Cardiac fibroblast (primary cell): ENCODE results near the gene PPARA.
"Not testable (repeated sequence)": the region's sequence is repeated elsewhere in the genome, so short reads cannot be mapped to it uniquely, and the experiment has no call there.

Experiments
- DNase-seq, 2 donors: peaks; one replicate each; pipeline versions ENCODE4 v3.0.0 to v3.0.0-alpha.2; 2010; ENCODE audit warnings: low read depth in 2 of 2
- H3K4me3 ChIP-seq, 2 donors: replicated peaks in 1 of 2; 1 replicate in 1 of 2; 2 replicates in 1 of 2; pipeline ENCODE4 v1.5.1; 2011; ENCODE audit warnings: low read depth in 2 of 2, low read length in 2 of 2, mild to moderate bottlenecking in 2 of 2, moderate library complexity in 1 of 2
- CTCF ChIP-seq: IDR thresholded peaks from one replicate; pipeline ENCODE4 v1.5.1; 2011; ENCODE audit warnings: low read depth, mild to moderate bottlenecking, low read length, inconsistent platforms

The PPARA gene

DNA sequence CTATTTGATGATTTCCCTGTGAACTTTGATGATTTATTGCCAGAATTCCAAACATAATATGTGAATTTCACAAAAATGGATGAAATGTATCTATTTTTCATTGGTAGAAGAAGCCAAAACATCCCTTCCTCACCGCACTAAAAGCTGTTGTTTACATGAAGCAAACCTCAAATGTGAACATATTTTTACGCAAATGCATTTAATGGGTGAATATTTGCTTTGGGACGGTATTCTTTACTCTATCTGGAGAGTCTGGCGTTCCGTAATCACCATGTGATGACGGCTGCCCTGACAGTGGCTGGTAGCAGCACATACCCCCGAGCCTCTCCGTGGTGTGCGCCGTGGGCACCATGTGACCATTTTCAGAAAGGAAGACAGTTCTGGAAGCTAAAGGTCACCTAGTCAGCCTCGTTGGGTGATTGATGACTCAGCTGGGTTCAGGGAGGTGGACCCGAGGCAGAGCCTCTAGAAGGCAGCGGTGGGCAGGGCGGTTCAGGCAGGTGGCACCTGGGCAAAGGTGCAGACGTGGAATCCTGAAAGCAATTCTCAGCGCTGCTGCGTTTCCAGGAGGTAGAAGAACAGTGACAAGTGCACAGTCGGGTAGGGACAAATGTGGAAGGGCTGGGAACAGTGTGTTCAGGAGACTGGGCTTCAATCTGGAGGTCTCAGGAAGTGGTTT lies 45.3 kb downstream of the PPARA start:
- no peak for TF ChIP-seq CTCF
- no peak for DNase-seq
- no peak overlapping the region for H3K4me3 ChIP-seq

GRCh38 chr22:46196278-46196677 lies 46.0 kb downstream of the PPARA start:
- no peak for TF ChIP-seq CTCF
- no peak for DNase-seq
- no peak overlapping the region for H3K4me3 ChIP-seq

DNA sequence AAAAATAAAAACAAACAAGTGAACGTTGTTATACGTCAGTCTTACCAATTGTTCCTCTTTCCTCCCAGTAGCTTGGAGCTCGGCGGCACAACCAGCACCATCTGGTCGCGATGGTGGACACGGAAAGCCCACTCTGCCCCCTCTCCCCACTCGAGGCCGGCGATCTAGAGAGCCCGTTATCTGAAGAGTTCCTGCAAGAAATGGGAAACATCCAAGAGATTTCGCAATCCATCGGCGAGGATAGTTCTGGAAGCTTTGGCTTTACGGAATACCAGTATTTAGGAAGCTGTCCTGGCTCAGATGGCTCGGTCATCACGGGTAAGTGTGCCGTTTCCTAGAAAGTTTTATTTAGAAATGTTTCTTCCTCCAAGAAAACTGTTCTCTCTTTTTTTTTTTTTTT lies 47.9 kb downstream of the PPARA start:
- no peak overlapping the region for H3K4me3 ChIP-seq
- TF ChIP-seq CTCF = no peak
- DNase-seq = no peak

DNA sequence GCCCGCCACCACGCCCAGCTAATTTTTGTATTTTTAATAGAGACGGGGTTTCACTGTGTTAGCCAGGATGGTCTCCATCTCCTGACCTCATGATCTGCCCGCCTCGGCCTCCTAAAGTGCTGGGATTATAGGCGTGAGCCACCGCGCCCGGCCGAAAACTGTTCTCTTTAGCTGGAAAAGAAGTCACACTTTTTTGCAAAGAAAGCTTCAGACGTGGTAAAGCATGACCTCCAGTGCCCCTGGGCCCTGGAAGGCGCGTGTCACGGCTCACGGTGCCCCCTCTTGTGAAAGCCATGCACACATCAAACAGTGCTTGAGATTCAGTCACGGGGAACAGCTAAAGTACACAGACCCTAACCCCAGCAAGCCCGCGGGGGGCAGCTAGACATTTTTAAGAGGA lies 48.5 kb downstream of the PPARA start:
- H3K4me3 ChIP-seq, DNase-seq: not testable (repeated sequence)

- DNase-seq = no peak
- no peak overlapping the region for H3K4me3 ChIP-seq
- TF ChIP-seq CTCF = no peak
These were observed 50.9 kb downstream of the PPARA start for GRCh38 chr22:46201059-46201757.

GRCh38 chr22:46202897-46203600 lies 52.7 kb downstream of the PPARA start:
- no peak for DNase-seq
- no peak for TF ChIP-seq CTCF
- H3K4me3 ChIP-seq = no peak overlapping the region

- DNase-seq = no peak
- TF ChIP-seq CTCF = no peak
- H3K4me3 ChIP-seq = no peak overlapping the region
These were observed 53.3 kb downstream of the PPARA start for GRCh38 chr22:46203601-46203980.
